HG02623 (cell line): Measurements from ENCODE around the gene TPK1.
"Not testable (repeated sequence)": the region's sequence is repeated elsewhere in the genome, so short reads cannot be mapped to it uniquely, and the experiment has no call there.

ENCODE experiments used
- ATAC-seq: cut with Tn5 transposase; IDR thresholded peaks from one replicate; pipeline ENCODE4 v1.9.1; 2021; ENCODE audit warnings: moderate library complexity; ENCODE audit not compliant: unreplicated experiment

TPK1 gene

DNA sequence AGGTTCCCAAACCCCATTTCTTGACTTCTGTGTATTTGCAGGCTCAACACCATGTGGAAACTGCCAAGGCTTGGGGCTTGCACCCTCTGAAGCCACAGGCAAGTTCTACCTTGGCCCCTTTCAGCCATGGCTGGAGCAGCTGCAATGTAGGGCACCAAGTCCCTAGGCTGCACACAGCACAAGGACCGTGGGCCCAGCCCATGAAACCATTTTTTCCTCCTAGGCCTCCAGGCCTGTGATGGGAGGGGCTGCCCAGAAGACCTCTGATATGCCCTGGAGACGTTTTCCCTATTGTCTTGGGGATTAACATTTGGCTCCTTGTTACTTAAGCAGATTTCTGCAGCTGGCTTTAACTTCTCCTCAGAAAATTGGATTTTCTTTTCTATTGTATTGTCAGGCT is 408.3 kb downstream of the TPK1 start:
- not testable (repeated sequence) for ATAC-seq

DNA sequence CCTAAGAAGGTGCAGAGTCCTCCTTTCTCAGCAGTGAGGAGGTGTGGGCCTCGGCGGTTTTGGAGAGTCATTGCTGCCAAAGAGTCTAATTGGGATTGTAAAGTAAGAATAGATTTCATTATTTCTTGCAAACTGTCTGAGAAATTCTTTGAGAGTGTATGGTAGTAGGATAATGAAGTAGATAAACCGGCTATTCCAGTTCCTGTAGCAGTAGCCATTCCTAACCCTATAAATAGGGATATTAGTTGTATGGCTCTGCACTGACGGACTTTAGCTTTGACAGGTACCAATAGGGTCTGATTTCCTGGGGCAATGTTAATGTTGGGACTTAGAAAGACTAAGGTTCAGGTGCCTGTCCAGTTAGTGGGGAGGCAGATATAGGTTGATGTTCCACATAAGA is 416.9 kb downstream of the TPK1 start:
- ATAC-seq = not testable (repeated sequence)

GRCh38 chr7:144416341-144416740 is 419.5 kb downstream of the TPK1 start:
- ATAC-seq = no peak

- no peak for ATAC-seq
Measured at GRCh38 chr7:144415858-144416257, 420.0 kb downstream of the TPK1 start.

GRCh38 chr7:144414815-144415214 is 421.0 kb downstream of the TPK1 start:
- no peak for ATAC-seq

DNA sequence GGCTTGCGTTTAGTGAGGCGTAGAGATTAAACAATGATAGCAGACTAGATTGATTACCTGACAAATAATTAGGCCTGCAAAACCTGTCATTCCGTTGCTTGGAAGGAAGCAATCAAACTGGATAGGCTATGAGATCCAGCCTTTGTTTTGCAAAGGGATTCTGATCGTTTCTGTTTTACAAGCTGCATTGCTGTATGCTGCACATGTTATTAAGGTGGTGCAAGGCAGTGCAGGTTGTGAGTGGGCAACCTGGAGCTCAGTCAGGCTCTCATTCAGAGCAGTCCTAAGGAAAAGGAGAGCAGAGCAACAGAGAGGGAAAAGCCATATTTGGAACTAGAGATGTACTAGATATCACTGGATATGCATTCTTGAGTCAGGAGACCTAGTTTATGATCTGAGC is 425.4 kb downstream of the TPK1 start:
- ATAC-seq = no peak

GRCh38 chr7:144408121-144408520 is 427.7 kb downstream of the TPK1 start:
- ATAC-seq = no peak

DNA sequence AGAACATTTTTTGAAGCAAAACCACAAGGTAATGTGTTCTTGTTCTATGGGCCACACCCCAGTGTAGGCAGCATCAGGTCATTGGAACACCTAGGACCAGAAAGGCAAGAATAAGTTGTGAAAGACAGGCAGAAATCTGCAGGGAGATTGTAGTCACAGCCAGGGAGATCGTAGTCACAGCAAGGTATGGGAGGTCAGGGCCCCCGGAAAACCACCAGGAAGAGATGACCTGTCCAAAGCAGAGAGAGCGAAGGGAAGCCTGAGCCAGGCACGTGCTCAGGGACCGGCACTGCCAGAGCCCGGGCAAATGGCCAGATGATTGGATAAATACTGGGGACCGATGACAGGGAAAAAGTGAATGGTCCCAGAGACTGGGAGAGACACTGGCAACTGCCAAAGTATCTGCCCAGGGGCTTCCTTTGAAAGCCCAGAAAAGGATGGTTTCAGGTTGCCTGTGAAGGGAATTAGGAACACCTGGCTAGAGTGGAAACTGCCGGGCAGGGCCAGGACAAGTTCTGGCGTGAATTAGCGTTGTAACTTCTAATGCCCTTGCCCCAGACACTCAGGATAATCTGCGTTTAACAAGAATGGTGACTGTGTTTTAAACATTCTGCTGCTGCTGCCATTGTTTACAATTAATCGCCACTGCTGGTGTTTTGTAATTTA is 428.5 kb downstream of the TPK1 start:
- ATAC-seq = no peak

DNA sequence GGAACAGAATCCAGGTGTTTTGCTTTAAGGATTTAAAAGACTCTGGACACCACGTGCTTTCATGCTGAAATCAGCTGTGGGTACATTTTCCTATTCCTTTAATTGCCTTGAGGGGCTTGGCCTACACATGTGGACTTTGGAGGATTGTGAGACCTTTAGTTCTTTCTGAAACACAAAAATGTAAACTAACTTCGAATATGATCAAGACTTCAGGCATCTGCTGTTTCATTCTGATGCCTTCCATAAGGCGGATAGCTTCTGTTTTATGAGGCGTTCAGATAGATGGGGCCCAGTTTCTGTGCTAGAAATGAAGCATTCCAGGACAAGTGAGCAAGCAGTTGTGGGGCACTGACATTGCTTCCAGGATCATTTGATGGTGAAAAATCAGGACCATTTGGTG is 430.9 kb downstream of the TPK1 start:
- no peak for ATAC-seq

DNA sequence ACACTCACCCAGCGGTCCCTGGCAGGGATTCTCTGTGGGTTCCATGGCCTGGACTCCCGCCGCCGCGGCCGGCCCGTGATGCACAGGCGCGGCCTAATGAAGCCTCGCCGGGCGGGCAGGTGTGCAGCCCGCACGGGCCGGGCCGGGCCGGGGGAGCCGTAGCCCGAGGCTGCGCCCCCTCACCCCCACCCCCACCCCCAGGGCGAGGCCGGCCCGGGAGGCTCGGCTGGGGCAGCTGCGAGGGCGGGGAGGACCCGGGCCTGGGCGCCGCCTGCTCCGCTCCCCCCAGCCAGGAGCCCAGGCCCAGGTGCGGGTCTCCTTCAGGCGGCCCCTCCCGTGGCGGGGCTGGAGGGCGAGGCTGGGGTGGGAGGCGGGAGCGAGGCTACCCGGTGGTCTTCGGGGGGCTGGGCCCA is 432.2 kb downstream of the TPK1 start, which contains the start of gene NOBOX:
Gene NOBOX (minus strand): TSS at position 45 of the 413 bp plus-strand sequence.
- no peak for ATAC-seq

DNA sequence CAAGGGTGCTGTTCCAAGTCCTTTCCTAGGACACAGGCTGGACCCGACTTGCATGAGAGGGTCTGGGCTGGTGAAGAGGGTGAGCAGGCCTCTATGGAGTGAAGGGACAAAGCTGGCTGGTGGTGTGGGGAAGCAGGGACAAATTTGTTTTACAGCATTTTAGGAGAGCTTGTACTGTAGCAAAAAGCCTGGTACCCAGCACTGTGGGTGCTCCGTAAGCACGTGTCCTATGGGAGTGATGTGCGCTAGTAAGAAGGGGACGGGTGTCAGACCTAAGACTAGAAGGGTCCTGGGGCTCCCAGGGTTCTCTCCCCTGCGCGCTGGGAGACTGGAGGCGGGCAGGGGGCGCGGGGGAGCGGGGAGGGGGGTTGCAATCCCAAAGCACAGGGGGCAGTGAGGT is 432.8 kb downstream of the TPK1 start:
- ATAC-seq = no peak
